ENCODE measurements around the gene CARM1.

DNA sequence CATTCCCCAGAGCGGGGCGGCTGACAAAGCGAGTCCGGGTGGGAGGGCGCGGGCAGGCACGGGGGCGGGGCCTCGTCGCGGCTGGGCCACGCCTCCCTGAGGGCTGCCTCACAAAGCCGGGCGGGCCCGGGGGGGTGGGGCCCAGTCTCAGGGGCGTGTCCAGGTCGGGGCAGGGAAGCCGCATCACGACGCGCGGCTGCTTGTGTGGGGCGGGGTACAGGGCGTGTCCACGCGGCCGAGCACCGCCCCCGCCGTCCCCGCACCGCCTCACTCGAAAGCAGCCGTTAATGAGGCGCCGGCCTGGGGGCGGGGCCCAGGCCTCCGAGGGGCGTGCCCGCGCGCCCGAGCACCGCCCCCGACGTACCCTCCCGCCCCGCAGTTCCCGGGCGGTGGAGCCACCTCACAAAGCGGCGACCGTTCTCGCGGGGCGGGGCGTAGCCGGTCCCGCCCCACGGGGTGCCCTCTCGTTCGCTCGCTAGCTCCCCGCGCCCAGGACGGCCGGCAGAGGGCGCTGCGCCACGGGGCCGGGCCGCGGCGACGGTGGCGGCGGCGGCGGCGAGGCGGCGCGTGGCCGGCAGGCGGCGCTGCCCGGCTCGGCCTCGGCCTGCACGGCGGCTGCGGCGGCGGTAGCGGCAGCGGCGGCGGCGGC lies at the start of gene CARM1:
- TF ChIP-seq, protein P1, sequence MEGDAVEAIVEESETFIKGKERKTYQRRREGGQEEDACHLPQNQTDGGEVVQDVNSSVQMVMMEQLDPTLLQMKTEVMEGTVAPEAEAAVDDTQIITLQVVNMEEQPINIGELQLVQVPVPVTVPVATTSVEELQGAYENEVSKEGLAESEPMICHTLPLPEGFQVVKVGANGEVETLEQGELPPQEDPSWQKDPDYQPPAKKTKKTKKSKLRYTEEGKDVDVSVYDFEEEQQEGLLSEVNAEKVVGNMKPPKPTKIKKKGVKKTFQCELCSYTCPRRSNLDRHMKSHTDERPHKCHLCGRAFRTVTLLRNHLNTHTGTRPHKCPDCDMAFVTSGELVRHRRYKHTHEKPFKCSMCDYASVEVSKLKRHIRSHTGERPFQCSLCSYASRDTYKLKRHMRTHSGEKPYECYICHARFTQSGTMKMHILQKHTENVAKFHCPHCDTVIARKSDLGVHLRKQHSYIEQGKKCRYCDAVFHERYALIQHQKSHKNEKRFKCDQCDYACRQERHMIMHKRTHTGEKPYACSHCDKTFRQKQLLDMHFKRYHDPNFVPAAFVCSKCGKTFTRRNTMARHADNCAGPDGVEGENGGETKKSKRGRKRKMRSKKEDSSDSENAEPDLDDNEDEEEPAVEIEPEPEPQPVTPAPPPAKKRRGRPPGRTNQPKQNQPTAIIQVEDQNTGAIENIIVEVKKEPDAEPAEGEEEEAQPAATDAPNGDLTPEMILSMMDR (IDR thresholded peaks at IDR 0.05): peak; percentile 61
- TF ChIP-seq EZH2 (IDR thresholded peaks at IDR 0.05): no peak
